Frontal cortex (tissue), 4 donors: ENCODE data around the gene GPI. TPM values are rescaled to one million over a fixed set of nuclear protein-coding genes. Genes with fewer than 3 reads are reported as not detected.
"Not testable (repeated sequence)": the region's sequence is repeated elsewhere in the genome, so short reads cannot be mapped to it uniquely, and the experiment has no call there.

Experiments used
- DNase-seq, 2 donors: peaks; one replicate each; pipeline ENCODE4 v3.0.0; 2012; ENCODE audit warnings: low spot score in 2 of 2
- FAIRE-seq: peaks from 2 replicates; lab custom pipeline; 2012; peaks lifted over from hg19 to GRCh38; lab: Jason Lieb, UNC
- total RNA-seq: library from RNA; depleted of rRNA; stranded (reverse); fragments of >200 nt; gene quantifications from one replicate; pipeline ENCODE4 v1.2.3, GENCODE V29; 2014
- donor health status: control.
- donor health status: control.
- donor health status: control.

The GPI gene
- total RNA-seq, 1 donor from 2014 or later = 98.2 TPM

DNA sequence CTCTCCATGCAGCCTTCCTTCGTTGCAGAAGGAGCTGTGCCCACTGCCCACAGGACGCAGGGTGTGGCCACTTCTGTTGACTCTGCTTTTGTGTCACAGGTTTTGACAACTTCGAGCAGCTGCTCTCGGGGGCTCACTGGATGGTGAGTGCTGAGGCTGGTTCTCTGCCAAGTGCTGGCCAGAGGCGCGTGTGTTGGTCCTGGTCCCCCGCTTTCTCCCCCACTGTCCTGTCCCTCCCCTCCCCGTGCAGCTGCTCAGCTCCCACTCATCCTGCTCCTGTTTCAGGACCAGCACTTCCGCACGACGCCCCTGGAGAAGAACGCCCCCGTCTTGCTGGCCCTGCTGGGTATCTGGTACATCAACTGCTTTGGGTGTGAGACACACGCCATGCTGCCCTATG lies 28.6 kb downstream of the GPI start:
- FAIRE-seq (no peak), DNase-seq (peak in 1 of 2 donors; percentile 36)

DNA sequence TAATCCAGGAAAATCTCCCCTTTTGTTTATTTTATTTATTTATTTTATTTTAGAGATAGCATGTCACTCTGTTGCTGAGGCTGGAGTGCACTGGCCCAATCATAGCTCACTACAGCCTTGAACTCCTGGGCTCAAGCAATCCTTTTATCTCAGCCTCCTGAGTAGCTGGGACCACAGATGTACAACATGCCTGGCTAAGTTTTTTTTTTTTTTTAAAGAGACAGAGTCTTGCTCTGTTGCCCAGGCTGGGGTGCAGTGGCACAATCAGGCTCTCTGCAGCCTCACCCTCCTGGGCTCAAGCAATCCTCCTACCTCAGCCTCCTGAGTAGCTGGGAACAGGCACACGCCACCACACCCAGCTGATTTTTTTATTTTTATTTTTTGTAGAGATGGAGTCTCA lies 32.9 kb downstream of the GPI start:
- FAIRE-seq (no peak), DNase-seq (no peak)

GRCh38 chr19:34399886-34400285 lies 34.9 kb downstream of the GPI start:
- DNase-seq (no peak), FAIRE-seq (no peak)

DNA sequence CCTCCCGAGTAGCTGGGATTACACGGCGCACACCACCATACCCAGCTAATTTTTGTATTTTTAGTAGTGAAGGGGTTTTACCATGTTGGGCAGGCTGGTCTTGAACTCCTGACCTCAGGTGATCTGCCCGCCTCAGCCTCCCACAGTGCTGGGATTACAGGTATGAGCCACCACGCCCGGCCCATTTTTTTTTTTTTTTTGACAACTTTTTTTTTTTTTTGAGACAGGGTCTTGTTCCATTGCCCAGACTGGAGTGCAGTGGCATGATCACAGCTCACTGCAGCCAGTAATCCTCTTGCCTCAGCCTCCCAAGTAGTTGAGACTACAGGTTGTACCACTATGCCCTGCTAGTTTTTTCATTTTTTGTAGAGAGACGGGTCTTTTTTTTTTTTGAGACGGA lies 35.8 kb downstream of the GPI start:
- not testable (repeated sequence) for DNase-seq, FAIRE-seq

- FAIRE-seq (no peak), DNase-seq (no peak)
Observed at GRCh38 chr19:34402074-34402600, 37.1 kb downstream of the GPI start.

- no peak for DNase-seq
- no peak for FAIRE-seq
Observed at GRCh38 chr19:34403784-34404108, 38.8 kb downstream of the GPI start.

GRCh38 chr19:34404109-34404909 lies 39.3 kb downstream of the GPI start, which contains the start of gene PDCD2L:
Gene PDCD2L (plus strand): TSS chr19:34404399. CDS start chr19:34404431, 32 bp downstream.
- DNase-seq = peak; percentile 80 to 88
- FAIRE-seq = no peak

- FAIRE-seq (no peak), DNase-seq (no peak)
Observed at GRCh38 chr19:34405892-34406660, 41.1 kb downstream of the GPI start.

DNA sequence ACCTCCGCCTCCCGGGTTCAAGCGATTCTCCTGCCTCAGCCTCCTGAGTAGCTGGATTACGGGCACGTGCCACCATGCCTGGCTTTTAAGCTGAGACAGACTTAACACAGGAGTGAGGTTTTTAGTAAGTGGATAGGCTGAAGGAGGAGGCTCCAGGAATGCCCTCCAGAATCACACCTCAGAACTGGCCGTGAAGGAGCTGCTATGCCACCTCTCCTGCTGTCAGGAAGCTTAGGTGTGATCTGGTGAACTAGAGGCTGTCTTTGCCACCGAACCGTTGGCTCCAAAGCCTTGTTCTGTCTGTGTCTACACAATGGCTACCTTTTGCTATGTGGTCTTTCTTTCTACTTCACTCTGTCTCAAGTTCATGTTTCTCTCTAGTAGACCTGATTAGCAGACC lies 43.4 kb downstream of the GPI start:
- FAIRE-seq = no peak
- DNase-seq = no peak

DNA sequence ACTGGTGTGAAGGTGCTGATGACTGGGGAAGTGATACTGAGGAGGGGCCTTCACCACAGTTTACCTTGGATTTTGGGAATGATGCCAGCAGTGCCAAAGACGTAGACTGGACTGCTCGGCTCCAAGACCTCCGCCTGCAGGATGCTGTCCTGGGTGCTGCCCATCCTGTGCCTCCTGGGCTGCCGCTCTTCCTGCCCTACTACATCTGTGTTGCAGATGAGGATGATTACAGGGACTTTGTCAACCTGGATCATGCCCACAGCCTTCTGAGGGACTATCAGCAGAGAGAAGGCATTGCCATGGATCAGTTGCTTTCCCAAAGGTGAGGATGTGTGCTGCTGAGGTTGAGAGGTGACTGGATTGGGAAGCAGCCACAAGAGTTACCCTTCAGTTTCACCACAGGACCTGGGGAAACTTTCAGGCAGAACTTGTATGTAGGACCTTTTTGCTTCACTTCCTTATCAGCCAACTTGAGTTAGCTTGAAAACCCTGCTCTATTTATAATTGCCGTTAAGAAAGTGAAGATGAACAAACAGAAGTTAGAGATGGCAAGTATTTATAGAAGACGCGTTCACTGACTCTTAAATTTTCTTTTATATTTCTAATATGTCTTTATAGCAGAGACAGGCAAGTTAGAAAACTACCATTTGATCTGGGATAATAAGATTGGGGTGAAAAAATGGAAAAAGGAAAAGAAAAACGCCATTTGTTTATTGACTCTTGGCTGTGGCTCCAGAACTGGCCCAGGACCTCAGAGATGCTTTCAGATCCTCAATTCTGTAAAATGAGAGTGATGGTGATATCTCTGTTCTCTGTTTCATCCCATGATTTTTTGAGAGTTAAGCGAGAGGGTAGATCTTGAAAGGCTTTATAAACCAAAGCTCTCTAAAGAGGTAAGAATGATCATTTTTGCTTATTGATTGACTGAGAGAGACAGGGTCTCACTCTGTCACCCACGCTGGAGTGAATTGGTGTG lies 44.5 kb downstream of the GPI start:
- no peak for FAIRE-seq

GRCh38 chr19:34411216-34411615 lies 46.2 kb downstream of the GPI start:
- FAIRE-seq (no peak), DNase-seq (no peak)

More for the DNA sequence above, 44.5 kb downstream of the GPI start:
- DNase-seq = no peak

DNA sequence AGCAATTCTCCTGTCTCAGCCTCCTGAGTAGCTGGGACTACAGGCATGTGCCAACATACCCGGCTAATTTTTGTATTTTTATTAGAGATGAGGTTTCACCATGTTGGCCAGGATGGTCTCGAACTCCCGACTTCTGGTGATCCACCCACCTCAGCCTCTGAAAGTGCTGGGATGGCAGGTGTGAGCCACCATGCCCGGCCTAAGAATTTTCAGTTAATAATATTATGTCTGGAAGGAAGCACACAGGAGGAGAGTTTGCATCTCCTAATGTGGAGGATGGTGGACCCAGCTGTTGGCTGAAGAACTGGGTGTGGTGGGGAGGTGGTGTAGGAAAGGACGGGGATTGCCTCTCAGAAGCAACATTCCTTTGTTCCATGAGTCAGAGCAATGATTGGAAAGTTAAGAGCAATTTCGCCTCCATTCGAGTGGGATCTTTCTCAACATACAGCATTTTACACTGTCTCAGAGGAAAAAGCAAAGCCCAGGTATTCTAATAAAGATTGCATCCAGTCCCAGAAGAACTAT lies 51.1 kb downstream of the GPI start:
- DNase-seq = no peak

GRCh38 chr19:34418300-34418699 lies 53.3 kb downstream of the GPI start:
- DNase-seq (no peak), FAIRE-seq (no peak)

More for the DNA sequence above, 51.1 kb downstream of the GPI start:
- no peak for FAIRE-seq

GRCh38 chr19:34426096-34426661 lies 61.2 kb downstream of the GPI start:
- FAIRE-seq (no peak), DNase-seq (no peak)

- peak in 1 of 2 donors; percentile 58 for DNase-seq
- FAIRE-seq = no peak
Observed at GRCh38 chr19:34428549-34429285, 63.7 kb downstream of the GPI start.

DNA sequence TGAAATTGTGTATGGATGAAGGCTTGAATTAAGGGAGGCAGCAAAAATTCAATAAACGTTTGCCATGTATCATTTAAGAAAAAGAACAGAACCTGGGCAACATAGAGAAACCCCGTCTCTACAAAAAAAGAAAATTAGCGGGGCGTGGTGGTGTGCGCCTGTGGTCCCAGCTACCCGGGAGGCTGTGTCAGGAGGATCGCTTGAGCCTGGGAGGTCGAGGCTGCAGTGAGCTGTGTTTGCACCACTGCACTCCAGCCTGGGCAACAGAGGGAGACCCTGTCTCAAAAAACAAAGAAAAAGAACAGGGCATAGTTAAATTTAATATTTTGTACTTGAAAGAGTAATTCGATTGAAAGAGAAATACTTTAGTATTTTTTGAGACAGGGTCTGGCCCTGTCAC lies 64.6 kb downstream of the GPI start:
- FAIRE-seq = no peak

DNA sequence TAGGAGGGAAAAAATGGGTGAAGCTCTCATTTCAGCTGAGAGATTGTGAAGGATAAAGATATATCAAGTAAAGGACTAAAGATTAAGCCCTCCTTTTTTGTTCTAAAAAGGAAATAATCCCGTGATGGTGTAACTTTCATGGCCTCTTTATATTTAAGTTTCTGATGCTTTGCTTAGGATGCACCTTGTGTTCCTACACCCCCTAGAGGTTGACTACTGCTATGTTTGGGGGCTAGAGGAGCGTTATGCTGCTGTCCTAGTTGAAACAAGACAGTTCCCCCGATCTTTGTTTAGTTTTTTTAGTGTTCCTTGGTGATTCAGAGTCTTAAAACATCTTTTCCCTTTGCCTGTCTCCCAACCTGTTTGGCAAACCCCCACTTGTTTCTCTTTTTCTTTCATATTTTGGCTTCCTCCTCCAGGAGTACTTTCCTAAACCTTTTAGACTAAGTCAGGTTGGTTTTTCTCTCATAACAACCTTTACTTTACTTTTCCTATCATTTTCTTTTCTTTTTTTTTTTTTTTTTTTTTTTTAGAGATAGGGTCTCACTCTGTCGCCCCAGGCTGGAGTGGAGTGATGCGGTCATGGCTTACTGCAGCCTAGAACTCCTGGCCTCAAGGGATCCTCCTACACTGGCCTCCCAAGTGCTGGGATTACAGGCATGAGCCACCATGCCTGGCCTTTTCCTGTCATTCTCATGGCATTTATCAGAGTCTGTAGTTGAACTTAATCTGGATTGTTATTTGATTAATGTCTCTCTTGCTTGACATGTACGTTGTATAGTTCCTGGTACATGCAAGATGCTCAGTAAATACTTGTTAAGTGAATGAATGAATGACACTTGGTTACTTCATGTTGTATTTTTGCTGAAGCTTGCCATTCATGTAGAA lies 66.0 kb downstream of the GPI start:
- FAIRE-seq (no peak), DNase-seq (peak in 1 of 2 donors; percentile 45)

More for the DNA sequence above, 64.6 kb downstream of the GPI start:
- DNase-seq = no peak
